GM12878 (cell line): ENCODE data around the gene XNDC1N. TPM values are rescaled to one million over a fixed set of nuclear protein-coding genes. Genes with fewer than 3 reads are reported as not detected.
A peak's percentile ranks its signal among the peaks of the same experiment; 100 is the strongest.

Source experiments
- BCL11A ChIP-seq: IDR thresholded peaks from 2 replicates; pipeline ENCODE4 v1.6.1; 2011; ENCODE audit warnings: low read depth, low read length
- BRCA1 ChIP-seq: IDR thresholded peaks from 2 replicates; pipeline ENCODE4 v1.6.1; 2011; ENCODE audit warnings: low read depth, low read length, improper control_type of control experiment
- CHD2 ChIP-seq: IDR thresholded peaks from 2 replicates; pipeline ENCODE4 v1.6.1; 2011; ENCODE audit warnings: low read depth, low read length, improper control_type of control experiment, borderline replicate concordance
- CREM ChIP-seq: IDR thresholded peaks from 2 replicates; pipeline ENCODE4 v1.6.1; 2014; ENCODE audit warnings: antibody characterized with exemption, low read depth
- FOS ChIP-seq: IDR thresholded peaks from 3 replicates; pipeline ENCODE4 v1.6.1; 2011; ENCODE audit warnings: borderline replicate concordance; ENCODE audit not compliant: insufficient read length; ENCODE audit errors: extremely low read depth
- GABPA ChIP-seq: IDR thresholded peaks from 2 replicates; pipeline ENCODE4 v1.6.1; 2014; ENCODE audit warnings: antibody characterized with exemption, low read depth, mild to moderate bottlenecking, inconsistent platforms
- HDGF ChIP-seq: fragments of 450-650 bp; IDR thresholded peaks from 2 replicates; pipeline ENCODE4 v1.6.1; 2016; ENCODE audit warnings: antibody characterized with exemption
- IKZF1 ChIP-seq: fragments of 450-650 bp; conservative IDR thresholded peaks from 2 replicates; pipeline ENCODE4 v1.6.1; 2017; ENCODE audit warnings: antibody characterized with exemption, mild to moderate bottlenecking
- IKZF2 ChIP-seq, 2 experiments: fragments of 450-650 bp; IDR thresholded peaks; 2 replicates each; pipeline ENCODE4 v1.6.1; 2017; ENCODE audit warnings: mild to moderate bottlenecking in 2 of 2, moderate library complexity in 2 of 2
- KDM1A ChIP-seq: fragments of 200-600 bp; sonication (generic); IDR thresholded peaks from 2 replicates; pipeline ENCODE4 v1.6.1; 2016; ENCODE audit warnings: borderline replicate concordance
- MEF2B ChIP-seq: fragments of 450-650 bp; IDR thresholded peaks from 2 replicates; pipeline ENCODE4 v1.6.1; 2018; ENCODE audit warnings: mild to moderate bottlenecking, moderate library complexity; ENCODE audit not compliant: partially characterized antibody, poor library complexity, severe bottlenecking
- MTA2 ChIP-seq: fragments of 450-650 bp; IDR thresholded peaks from 2 replicates; pipeline ENCODE4 v1.6.1; 2016; ENCODE audit warnings: low read depth, mild to moderate bottlenecking, moderate library complexity
- MXI1 ChIP-seq: fragments of 150-350 bp; IDR thresholded peaks from 2 replicates; pipeline ENCODE4 v1.6.1; 2011; ENCODE audit warnings: low read depth, mild to moderate bottlenecking, inconsistent platforms, low read length, improper control_type of control experiment
- NFYB ChIP-seq: IDR thresholded peaks from 2 replicates; pipeline ENCODE4 v1.6.1; 2011; ENCODE audit warnings: low read depth, mild to moderate bottlenecking, low read length, improper control_type of control experiment, moderate library complexity; ENCODE audit not compliant: insufficient read depth
- POLR2AphosphoS5 ChIP-seq: IDR thresholded peaks from 2 replicates; pipeline ENCODE4 v1.6.1; 2011; ENCODE audit warnings: mild to moderate bottlenecking, low read length, inconsistent platforms
- RAD51 ChIP-seq: fragments of 450-650 bp; IDR thresholded peaks from 2 replicates; pipeline ENCODE4 v1.6.1; 2016; ENCODE audit warnings: moderate library complexity, mild to moderate bottlenecking, inconsistent platforms
- RUNX3 ChIP-seq: IDR thresholded peaks from 2 replicates; pipeline ENCODE4 v1.6.1; 2012; ENCODE audit warnings: low read length, inconsistent platforms
- SP1 ChIP-seq: IDR thresholded peaks from one replicate; pipeline ENCODE4 v1.6.1; 2011; ENCODE audit warnings: low read depth, low read length
- STAT3 ChIP-seq: IDR thresholded peaks from 2 replicates; pipeline ENCODE4 v1.6.1; 2011; ENCODE audit warnings: low read depth, low read length, improper control_type of control experiment
- TAF1 ChIP-seq: IDR thresholded peaks from 2 replicates; pipeline ENCODE4 v1.6.1; 2011; ENCODE audit warnings: mild to moderate bottlenecking, low read depth, low read length, borderline replicate concordance
- TCF12 ChIP-seq: IDR thresholded peaks from 2 replicates; pipeline ENCODE4 v1.6.1; 2011; ENCODE audit warnings: low read depth, mild to moderate bottlenecking, low read length
- ZSCAN29 ChIP-seq: fragments of 450-650 bp; IDR thresholded peaks from 2 replicates; pipeline ENCODE4 v1.6.1; 2017; ENCODE audit warnings: mild to moderate bottlenecking, moderate library complexity
- polyA plus RNA-seq, 11 experiments: library from polyadenylated mRNA; depleted of rRNA in 4 of 11; unstranded in 6 of 11; stranded (reverse) in 5 of 11; fragments of >200 nt; fragmentation: Nextera tagmentation in 4 of 11; fragmentation: Illumina TruSeq in 1 of 11; extraction: Ambion mirVana in 4 of 11; extraction: Trizol in 1 of 11; gene quantifications; 1 replicate in 1 of 11; 2 replicates in 10 of 11; pipeline versions ENCODE4 v1.2.1 to v1.2.3, GENCODE V29; 2011 to 2016; ENCODE audit warnings: inconsistent platforms in 2 of 11, missing spikeins in 2 of 11, low read depth in 1 of 11
- total RNA-seq, 4 experiments: library from RNA; depleted of rRNA in 3 of 4; stranded (reverse); fragments of >200 nt in 3 of 4; fragmentation: Illumina TruSeq in 1 of 4; extraction: Trizol in 1 of 4; gene quantifications; 2 replicates each; pipeline versions ENCODE4 v1.2.1 to v1.2.3, GENCODE V29; 2013 to 2021
- TF ChIP-seq, protein P1 (sequence below): IDR thresholded peaks from 2 replicates; pipeline ENCODE4 v1.6.1; 2011; ENCODE audit warnings: borderline replicate concordance, low read depth, mild to moderate bottlenecking, moderate library complexity, low read length; ENCODE audit not compliant: insufficient read depth, poor library complexity, severe bottlenecking
- TF ChIP-seq, protein P2 (sequence below): fragments of 450-650 bp; IDR thresholded peaks from 2 replicates; pipeline ENCODE4 v1.6.1; 2017; ENCODE audit warnings: mild to moderate bottlenecking, moderate library complexity
- TF ChIP-seq, protein P3 (sequence below): fragments of 450-650 bp; IDR thresholded peaks from 2 replicates; pipeline ENCODE4 v1.6.1; 2017; ENCODE audit warnings: low read depth, mild to moderate bottlenecking, moderate library complexity

Gene XNDC1N
- total and polyA plus RNA-seq, 10 of the 15 experiments (the other 5 are each of a cell fraction or from before 2014, with no cell fraction given) = 5.7 to 13.7 (median 9.8) TPM

DNA sequence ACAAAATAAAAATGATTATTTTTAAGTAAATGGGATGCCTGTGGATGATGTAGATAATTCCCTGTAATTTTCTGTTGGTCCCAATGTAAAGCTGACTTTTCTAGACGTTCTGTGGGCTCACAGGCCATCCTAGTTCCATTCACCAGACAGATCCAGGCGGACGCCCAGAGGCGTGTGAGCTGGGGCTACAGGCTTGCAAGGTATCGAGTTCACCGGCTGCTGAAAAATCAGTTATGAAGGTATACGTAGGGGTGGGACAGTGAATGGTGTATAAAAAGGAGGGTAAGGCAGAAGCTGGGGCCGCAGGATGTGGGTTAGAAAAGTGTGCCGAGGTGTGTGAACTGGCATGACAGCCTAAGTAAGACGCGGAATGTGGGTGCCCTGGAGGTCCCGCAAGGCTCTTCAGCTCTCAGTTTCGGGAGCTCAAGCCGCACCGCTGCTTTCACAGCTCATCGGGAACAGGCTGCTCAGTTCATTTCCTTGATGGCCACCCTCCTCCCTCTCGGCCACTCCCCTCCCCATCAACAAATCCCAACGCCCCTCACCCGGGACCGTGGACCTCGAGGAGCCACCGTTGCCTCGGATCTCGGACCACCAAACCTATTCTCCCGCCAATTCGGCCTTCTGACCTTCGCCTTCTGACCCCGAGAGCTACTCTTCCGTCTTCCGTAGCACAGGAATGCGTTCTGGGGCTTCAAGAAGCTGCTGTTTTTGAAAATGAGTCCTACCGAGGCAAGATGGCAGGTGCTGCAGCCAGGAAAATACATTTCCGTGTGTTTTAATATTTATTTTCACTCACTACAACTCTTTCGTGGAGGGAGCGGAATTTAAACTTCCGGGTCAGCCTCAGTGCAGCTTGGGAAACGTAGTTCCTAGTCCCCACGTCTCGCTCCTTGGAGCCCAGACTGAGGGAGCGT, at the start of gene XNDC1N (continued):
- TF ChIP-seq TCF12 (no peak), POLR2AphosphoS5 (peak; percentile 27; the same call in 1 of the 2 replicates), IKZF1 (peak; percentile 96), IKZF2 (IDR thresholded peaks at IDR 0.05) (peak; percentile 9 to 14; a peak in 1 of 4 replicates), MTA2 (peak; percentile 100), BRCA1 (no peak), RUNX3 (peak; percentile 24; the same call in 1 of the 2 replicates), FOS (no peak), TAF1 (0 out of 2 replicates have a peak, but pooled peaks have one; percentile 47), RAD51 (no peak), MXI1 (no peak), GABPA (peak; percentile 99), CREM (peak; percentile 33; the same call in 1 of the 2 replicates), CHD2 (no peak), KDM1A (no peak), ZSCAN29 (no peak), SP1 (no peak), HDGF (peak; percentile 76; the same call in 1 of the 2 replicates), BCL11A (no peak), MEF2B (no peak), NFYB (no peak), STAT3 (no peak)
- TF ChIP-seq, protein P1, sequence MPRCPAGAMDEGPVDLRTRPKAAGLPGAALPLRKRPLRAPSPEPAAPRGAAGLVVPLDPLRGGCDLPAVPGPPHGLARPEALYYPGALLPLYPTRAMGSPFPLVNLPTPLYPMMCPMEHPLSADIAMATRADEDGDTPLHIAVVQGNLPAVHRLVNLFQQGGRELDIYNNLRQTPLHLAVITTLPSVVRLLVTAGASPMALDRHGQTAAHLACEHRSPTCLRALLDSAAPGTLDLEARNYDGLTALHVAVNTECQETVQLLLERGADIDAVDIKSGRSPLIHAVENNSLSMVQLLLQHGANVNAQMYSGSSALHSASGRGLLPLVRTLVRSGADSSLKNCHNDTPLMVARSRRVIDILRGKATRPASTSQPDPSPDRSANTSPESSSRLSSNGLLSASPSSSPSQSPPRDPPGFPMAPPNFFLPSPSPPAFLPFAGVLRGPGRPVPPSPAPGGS = no peak
- TF ChIP-seq, protein P2, sequence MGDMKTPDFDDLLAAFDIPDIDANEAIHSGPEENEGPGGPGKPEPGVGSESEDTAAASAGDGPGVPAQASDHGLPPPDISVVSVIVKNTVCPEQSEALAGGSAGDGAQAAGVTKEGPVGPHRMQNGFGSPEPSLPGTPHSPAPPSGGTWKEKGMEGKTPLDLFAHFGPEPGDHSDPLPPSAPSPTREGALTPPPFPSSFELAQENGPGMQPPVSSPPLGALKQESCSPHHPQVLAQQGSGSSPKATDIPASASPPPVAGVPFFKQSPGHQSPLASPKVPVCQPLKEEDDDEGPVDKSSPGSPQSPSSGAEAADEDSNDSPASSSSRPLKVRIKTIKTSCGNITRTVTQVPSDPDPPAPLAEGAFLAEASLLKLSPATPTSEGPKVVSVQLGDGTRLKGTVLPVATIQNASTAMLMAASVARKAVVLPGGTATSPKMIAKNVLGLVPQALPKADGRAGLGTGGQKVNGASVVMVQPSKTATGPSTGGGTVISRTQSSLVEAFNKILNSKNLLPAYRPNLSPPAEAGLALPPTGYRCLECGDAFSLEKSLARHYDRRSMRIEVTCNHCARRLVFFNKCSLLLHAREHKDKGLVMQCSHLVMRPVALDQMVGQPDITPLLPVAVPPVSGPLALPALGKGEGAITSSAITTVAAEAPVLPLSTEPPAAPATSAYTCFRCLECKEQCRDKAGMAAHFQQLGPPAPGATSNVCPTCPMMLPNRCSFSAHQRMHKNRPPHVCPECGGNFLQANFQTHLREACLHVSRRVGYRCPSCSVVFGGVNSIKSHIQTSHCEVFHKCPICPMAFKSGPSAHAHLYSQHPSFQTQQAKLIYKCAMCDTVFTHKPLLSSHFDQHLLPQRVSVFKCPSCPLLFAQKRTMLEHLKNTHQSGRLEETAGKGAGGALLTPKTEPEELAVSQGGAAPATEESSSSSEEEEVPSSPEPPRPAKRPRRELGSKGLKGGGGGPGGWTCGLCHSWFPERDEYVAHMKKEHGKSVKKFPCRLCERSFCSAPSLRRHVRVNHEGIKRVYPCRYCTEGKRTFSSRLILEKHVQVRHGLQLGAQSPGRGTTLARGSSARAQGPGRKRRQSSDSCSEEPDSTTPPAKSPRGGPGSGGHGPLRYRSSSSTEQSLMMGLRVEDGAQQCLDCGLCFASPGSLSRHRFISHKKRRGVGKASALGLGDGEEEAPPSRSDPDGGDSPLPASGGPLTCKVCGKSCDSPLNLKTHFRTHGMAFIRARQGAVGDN = peak; percentile 84
- TF ChIP-seq, protein P3, sequence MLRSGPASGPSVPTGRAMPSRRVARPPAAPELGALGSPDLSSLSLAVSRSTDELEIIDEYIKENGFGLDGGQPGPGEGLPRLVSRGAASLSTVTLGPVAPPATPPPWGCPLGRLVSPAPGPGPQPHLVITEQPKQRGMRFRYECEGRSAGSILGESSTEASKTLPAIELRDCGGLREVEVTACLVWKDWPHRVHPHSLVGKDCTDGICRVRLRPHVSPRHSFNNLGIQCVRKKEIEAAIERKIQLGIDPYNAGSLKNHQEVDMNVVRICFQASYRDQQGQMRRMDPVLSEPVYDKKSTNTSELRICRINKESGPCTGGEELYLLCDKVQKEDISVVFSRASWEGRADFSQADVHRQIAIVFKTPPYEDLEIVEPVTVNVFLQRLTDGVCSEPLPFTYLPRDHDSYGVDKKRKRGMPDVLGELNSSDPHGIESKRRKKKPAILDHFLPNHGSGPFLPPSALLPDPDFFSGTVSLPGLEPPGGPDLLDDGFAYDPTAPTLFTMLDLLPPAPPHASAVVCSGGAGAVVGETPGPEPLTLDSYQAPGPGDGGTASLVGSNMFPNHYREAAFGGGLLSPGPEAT = no peak
